Measurements from ENCODE around the gene DUSP8.

The DUSP8 gene

DNA sequence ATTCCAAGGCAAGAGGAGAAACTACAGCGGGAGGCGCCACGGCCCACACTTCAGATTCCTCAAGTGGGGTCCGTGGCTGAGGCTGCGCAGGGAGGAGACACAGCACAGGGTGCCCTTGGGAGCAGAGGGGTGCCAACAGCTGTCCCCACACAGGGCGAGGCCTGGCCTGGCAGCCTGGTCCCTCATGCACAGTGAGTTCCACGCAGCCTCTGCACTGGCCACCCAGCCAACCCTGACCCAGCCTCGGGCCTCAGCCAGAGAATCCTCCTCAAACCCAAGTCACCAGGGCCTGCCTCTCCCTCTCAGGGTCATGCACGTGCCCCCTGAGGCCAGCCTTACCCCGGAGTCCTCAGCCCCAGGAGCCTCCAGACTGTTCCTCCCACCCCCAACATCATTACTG lies 63.1 kb downstream of the DUSP8 start:
- TF ChIP-seq, protein P1, sequence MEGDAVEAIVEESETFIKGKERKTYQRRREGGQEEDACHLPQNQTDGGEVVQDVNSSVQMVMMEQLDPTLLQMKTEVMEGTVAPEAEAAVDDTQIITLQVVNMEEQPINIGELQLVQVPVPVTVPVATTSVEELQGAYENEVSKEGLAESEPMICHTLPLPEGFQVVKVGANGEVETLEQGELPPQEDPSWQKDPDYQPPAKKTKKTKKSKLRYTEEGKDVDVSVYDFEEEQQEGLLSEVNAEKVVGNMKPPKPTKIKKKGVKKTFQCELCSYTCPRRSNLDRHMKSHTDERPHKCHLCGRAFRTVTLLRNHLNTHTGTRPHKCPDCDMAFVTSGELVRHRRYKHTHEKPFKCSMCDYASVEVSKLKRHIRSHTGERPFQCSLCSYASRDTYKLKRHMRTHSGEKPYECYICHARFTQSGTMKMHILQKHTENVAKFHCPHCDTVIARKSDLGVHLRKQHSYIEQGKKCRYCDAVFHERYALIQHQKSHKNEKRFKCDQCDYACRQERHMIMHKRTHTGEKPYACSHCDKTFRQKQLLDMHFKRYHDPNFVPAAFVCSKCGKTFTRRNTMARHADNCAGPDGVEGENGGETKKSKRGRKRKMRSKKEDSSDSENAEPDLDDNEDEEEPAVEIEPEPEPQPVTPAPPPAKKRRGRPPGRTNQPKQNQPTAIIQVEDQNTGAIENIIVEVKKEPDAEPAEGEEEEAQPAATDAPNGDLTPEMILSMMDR (IDR thresholded peaks at IDR 0.05) = no peak

DNA sequence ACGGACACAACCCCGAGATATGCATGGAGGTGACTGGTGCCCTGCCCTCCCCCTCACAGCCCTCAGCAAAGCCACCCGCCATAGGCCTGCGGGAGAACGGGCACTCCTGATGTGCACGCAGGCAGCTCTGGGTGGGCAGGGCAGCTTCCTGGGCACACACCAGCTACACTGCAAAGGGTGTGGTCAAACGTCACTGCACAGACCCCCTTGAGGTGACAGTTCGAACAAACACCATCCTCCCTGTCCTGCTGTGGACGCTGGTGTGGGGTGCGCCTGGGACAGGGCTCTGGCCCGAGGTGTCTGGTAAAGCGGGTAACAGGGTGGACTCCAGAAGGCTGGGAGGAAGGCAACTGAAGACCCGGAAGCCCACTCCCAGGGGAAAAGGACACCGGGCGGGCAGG lies 63.6 kb downstream of the DUSP8 start:
- TF ChIP-seq, protein P1 (IDR thresholded peaks at IDR 0.05) = no peak

DNA sequence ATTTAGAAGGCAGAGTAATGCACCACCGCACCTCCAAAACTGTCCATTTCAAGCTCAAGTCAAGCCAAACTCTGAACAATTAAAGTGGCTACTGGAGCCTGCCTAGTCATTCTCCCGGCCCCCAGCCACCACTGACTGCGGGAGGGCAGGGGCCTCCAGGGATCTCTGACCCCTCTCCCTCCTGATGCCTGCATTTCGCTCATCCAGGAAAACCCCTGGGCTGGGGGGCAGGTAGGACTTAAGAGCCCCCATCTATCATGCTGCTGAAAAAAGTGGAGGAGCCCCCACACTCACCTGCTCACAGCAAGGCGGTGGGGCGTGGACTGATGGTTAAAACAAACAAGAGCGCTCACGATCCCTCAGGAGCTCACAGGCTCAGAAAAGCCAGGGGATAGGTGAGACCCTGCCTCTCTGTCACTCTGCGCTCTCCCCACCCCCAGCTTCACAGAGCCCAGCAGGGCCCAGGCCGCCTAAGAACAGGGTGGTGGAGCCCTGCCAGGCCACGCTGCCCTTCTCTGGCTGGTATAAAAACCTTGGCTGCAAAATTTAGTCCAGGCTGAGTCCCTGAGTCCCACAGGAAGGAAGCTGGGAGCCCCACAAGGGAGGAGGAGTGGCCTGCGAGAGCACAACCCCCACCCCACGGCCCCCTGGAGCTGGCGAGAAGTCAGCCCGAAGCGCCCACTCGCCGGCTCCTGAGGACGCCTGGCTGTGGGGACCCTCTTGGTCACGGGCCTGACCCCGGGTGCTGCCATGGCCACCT lies 64.5 kb downstream of the DUSP8 start:
- TF ChIP-seq, protein P1 (IDR thresholded peaks at IDR 0.05) = no peak

DNA sequence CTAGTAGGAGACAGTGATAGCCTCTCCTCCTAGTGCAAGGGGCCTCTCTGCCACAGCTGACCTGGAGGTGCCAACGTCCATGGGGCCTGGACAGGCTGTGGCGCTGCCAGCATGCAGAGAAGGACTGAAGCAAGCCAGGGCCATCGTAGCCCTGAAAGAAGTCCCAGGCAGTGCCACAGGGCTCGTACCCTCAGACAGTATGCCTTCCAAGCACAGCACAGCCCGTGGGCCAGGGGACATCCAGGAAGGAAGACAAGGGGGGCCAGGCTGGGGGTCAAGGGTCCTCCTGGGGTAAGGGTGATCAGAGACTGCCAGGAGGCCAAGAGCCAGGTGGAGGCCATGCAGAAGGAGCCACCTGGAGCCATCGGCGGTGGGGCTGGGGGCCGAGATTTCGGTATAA lies 65.1 kb downstream of the DUSP8 start:
- TF ChIP-seq, protein P1 (IDR thresholded peaks at IDR 0.05) = no peak

DNA sequence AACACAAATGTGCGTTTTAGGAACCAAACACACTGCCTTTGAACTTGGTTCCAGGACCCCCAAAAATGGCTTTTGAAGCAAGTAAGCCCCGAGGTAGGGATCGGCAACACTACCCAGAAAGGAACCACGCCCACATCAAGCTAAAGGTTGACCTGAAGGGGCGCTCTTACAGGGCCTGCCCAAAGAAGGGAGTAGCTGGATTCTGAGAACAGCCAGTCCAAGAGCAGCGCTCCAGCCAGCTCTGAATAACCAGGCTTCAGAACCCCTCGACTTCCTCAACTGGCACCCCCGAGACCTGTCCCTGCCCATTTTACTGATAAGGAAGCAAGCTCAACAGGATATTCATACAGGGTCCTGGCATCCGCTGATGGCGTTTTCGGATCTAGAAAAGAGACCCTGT lies 66.6 kb downstream of the DUSP8 start:
- TF ChIP-seq, protein P1 (IDR thresholded peaks at IDR 0.05) = no peak

DNA sequence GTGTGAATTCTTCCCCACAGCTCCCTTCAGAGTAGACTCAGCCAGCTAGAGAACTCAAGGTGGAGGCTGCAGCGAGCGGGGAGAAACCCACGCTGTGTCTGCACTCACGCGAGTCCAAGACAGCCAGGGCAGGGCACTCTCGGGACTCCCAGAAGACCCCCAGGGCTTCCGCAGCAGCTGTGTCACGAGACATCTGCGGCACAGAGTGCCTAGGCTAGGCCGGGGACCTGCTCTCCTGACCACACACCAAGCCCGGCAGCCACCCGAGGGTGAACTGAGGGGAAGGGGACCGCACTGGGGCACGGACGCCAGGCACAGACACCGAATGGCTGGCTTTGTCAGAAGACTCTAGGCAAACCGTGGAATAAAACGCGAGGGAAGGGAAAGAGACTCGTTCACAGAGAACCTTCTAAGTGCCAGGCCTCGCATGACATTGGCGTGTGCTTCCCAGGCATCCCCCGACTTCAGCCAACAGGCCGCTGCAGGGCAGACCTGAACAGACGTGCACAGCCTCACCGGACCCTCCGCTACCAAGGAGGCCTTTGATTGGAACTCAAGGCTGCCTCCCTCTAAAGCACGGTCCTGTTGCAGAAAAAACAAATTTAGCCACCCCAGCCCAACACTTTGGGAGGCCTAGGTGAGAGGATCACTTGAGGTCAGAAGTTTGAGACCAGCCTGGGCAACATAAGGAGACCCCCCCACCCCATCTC lies 67.3 kb downstream of the DUSP8 start:
- TF ChIP-seq, protein P1 (IDR thresholded peaks at IDR 0.05) = no peak

DNA sequence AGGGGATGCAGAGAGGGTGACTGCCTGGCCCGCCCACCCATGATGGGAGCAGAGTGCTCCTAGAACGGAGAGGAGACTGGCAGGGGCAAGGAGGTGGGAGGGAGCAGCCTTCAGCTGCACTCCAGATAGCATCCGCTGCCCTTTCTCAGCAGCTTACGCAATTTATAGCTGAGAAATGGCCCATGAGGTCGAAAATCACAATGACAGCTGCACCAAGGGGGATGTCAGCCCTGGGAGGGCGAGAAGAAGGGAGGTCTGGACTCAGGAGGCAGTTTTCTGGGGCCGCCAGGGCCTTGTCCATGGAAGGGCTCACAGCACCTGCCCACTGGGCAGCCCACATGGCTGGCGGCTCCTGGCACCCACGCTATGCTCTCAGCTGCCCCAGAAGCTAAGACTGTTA lies 67.9 kb downstream of the DUSP8 start:
- TF ChIP-seq, protein P1 (IDR thresholded peaks at IDR 0.05) = no peak

Measured in LNCAP (cell line).